Adipocyte (in vitro differentiated cells): ENCODE results near the gene C1QL2.

Experiments
- DNase-seq: peaks from one replicate; pipeline ENCODE4 v3.0.0-alpha.2; 2015; ENCODE audit warnings: low read depth
- H3K27me3 ChIP-seq: replicated peaks from 2 replicates; pipeline ENCODE4 v1.7.0; 2013; ENCODE audit warnings: mild to moderate bottlenecking, low read length, moderate library complexity; ENCODE audit not compliant: control insufficient read depth, insufficient read depth
- H3K36me3 ChIP-seq: 2 replicates; pipeline ENCODE4 v1.7.0; 2013; ENCODE audit warnings: low read length, mild to moderate bottlenecking, moderate library complexity; ENCODE audit not compliant: control insufficient read depth, insufficient read depth, severe bottlenecking
- H3K4me1 ChIP-seq: 2 replicates; pipeline ENCODE4 v1.7.0; 2013; ENCODE audit warnings: mild to moderate bottlenecking, low read length, moderate library complexity; ENCODE audit not compliant: control insufficient read depth, insufficient read depth
- H3K4me3 ChIP-seq: 2 replicates; pipeline ENCODE4 v1.7.0; 2013; ENCODE audit warnings: mild to moderate bottlenecking, low read length, moderate library complexity
- H3K9ac ChIP-seq: 2 replicates; pipeline ENCODE4 v1.7.0; 2013; ENCODE audit warnings: mild to moderate bottlenecking, low read length, moderate library complexity
- H3K9me3 ChIP-seq: 2 replicates; pipeline ENCODE4 v1.7.0; 2013; ENCODE audit warnings: mild to moderate bottlenecking, low read length, moderate library complexity; ENCODE audit not compliant: control insufficient read depth

C1QL2 gene

DNA sequence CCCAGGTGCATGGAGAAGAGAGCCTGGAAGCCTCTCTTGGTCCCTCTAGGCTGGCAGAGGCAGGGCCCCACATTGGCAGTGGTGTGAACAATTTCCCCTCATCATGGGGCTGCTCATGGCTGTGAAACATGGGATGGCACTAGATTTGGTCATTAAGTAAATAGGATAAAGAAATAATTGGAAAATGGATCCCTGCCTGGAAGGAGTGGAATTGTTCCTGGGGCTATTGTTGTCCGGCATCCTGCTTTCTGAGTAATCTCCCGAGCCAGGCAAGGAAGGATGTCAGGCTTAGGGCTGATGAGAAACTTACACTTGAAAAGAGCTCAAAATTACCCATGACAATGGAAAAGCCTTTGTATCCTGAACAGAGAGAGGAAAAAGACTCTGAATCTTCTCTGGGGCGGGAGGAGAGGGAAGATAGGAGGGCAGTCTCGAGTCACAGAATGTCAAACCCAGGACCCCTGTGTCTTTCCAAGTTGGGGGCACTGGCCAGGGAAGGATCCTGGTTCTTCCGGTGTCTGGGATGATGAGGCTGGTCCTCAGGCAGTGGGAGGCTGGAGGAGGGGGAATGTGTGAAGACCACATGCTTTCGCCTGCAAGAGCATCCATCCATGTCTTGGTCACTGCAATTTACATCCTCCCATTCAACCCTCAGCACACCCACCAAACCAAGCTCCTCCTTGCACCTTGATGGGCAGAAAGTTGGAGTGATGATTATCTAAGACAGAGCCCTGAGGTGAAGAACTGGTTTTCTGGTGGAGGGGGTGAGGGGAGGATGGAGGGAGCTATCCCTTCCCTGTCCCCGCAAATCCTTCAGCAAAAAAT lies 38.0 kb upstream of the C1QL2 start:
- Histone ChIP-seq H3K9ac (no peak overlapping the region), H3K4me3 (no peak overlapping the region), H3K9me3 (no peaks in the 10 kb centered on the region), H3K4me1 (peaks cover 5% of the 10 kb centered on the region), H3K36me3 (no peaks in the 10 kb centered on the region), H3K27me3 (peaks cover 15% of the 10 kb centered on the region)
- peak; percentile 13 for DNase-seq

DNA sequence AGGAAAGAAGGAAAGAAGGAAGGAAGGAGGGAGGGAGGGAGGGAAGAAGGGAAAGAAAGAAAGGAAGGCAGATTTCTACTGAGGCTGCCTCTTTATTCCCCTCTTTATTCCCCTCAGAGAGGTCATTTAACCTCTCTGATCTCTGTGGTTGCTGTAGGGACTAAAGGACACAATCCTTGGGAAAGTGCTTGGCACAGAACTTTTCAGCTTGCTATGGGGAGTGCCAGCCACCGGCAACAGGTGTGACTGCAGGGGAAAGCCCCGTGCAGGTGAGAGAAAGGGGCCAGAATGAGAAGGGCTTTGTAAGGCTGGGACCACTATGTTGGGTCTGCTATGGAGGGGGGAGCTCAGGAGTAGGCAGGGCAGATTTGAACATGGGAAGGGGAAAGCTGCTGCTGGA lies 37.3 kb upstream of the C1QL2 start:
- Histone ChIP-seq H3K9me3 (no peaks in the 10 kb centered on the region), H3K4me1 (peaks cover 5% of the 10 kb centered on the region), H3K27me3 (peaks cover 11% of the 10 kb centered on the region), H3K4me3 (no peak overlapping the region), H3K36me3 (no peaks in the 10 kb centered on the region), H3K9ac (no peak overlapping the region)
- DNase-seq, result no peak

DNA sequence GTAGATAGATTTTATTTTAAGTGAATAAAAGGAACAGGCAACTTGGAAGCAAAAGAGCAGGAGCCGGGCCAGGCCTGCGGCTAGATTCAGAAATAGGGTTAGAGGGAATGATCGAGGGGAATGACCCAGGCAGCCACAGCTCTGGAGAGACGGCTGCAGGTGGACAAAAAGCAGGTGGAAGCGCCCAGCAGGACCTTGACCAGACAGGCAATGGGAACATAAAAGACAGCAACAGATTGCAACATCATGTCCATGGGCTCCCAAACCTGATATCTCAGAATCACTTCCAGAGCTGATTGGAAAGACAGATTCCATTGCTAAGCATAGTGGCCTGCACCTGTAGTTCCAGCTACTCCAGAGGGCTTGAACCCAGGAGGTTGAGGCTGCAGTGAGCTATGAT lies 36.5 kb upstream of the C1QL2 start:
- Histone ChIP-seq H3K4me3 (no peak overlapping the region), H3K4me1 (peaks cover 5% of the 10 kb centered on the region), H3K9me3 (no peaks in the 10 kb centered on the region), H3K9ac (no peak overlapping the region), H3K27me3 (peaks cover 6% of the 10 kb centered on the region), H3K36me3 (no peaks in the 10 kb centered on the region)
- DNase-seq, result no peak

DNA sequence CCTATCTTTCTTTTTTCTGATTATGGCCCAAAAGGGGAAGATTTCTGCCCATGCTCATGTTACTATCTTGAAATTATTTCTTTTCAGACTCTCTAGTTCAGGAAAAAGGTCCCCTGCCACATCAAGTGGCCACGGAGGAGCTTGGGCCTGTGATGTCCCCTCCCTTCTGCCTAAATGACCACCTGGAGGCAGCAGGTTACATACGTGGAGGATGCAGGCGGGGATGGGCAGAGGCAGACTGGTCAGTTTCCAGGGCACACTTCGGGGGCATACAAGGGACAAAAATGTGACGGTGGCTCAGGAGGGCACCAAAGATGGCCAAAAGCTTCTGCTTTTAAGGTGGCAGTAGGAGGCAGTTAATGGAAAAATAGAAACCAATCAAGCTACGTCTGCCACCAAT lies 34.3 kb upstream of the C1QL2 start:
- H3K4me1 ChIP-seq, result peaks cover 2% of the 10 kb centered on the region
- no peaks in the 10 kb centered on the region for H3K36me3 ChIP-seq
- peaks cover 3% of the 10 kb centered on the region for H3K27me3 ChIP-seq
- no peak overlapping the region for H3K4me3 ChIP-seq
- DNase-seq, result no peak
- no peaks in the 10 kb centered on the region for H3K9me3 ChIP-seq
- no peak overlapping the region for H3K9ac ChIP-seq

DNA sequence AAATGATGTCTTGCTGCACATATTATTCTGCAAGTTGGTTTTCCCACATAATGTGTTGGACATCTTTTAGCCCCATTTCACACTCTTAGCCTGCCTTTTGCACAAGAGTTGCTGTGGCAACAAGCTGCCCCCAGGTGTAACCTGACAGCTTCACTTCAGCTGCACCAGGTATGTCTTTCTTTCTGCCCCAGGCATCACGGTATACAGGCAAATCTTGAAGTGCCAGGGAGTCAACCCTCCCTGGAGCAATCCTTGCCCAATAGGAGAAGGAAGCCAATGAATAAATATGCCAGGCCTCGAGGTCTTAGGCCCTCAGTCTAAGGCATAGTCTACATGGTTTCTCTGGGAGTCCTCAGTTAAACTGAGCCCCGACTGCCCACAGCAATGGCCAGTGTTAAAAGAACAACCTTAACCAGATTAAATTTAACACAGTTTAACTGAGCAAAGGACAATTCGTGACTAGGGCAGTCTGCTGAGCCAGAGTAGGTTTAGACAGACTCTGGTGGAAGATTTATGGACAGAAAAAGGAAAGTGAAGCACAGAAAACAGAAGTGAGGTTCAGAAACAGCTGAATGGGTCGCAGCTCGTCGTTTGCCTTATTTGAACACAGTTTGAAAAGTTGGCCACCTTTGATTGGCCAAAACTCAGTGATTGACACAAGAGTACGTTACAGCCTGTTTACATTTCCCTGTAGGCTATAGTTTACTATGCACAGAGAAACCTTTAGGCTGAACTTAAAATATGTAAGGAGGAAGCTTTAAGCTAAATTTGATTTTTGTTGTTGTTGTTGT lies 32.0 kb upstream of the C1QL2 start:
- Histone ChIP-seq H3K4me1 (no peaks in the 10 kb centered on the region), H3K4me3 (no peak overlapping the region), H3K36me3 (no peaks in the 10 kb centered on the region), H3K9ac (no peak overlapping the region), H3K9me3 (no peaks in the 10 kb centered on the region), H3K27me3 (peaks cover 18% of the 10 kb centered on the region)
- no peak for DNase-seq

DNA sequence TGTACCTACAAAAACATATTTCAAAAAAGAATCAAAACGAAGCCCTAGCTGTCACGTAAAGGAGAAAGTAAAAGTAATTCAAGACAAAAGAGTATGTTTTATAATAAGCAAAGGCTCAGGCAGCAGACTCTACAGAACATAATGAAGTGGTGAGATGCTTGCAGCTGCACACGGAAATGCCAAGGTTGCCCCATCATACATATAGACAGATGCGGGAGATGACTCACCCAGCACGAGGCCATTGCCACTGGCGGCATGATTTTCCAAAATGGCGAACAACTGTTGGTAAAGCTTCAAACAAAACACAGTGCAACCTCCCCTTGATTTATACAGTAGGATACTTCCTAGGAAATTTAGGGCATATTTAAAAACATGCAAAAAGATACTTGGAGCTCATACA lies 26.0 kb upstream of the C1QL2 start:
- DNase-seq, result no peak
- Histone ChIP-seq H3K4me1 (no peaks in the 10 kb centered on the region), H3K9ac (no peak overlapping the region), H3K9me3 (no peaks in the 10 kb centered on the region), H3K36me3 (no peaks in the 10 kb centered on the region), H3K27me3 (peaks cover 23% of the 10 kb centered on the region), H3K4me3 (no peak overlapping the region)

DNA sequence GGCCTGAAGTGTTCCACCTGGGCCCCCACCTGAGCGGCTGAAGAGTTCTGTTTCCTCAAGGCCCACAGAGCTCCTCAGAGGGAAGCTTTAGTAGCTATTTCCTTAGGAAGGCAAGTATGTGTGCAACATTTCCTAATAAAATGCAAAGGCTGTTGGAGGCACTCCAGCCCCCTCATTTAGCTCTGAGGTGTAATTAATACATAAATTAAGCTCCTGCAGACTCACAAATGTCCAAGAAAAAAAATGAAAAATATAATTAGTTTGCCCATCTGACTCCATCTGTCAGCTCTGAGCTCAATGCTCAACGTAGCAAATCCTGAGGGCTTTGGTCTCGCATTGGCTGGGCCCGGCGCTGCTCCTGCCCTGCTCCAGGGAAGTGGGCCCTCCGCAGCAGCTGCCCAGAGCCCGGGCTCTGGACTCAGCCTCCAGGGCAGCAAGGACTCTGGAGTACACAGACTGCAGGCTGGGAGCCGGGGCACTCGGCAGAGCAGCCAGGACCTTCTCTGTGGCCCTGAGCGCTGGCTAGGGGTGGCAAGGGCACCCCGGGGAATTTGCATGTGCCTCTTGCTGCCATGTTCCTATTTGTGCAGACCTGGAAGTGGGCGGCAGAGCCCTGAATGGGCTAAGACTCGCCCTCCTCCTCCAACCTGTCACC lies 23.4 kb upstream of the C1QL2 start:
- peaks cover 24% of the 10 kb centered on the region for H3K27me3 ChIP-seq
- no peaks in the 10 kb centered on the region for H3K36me3 ChIP-seq
- no peaks in the 10 kb centered on the region for H3K4me1 ChIP-seq
- DNase-seq, result no peak
- no peak overlapping the region for H3K4me3 ChIP-seq
- no peak overlapping the region for H3K9ac ChIP-seq
- no peaks in the 10 kb centered on the region for H3K9me3 ChIP-seq

DNA sequence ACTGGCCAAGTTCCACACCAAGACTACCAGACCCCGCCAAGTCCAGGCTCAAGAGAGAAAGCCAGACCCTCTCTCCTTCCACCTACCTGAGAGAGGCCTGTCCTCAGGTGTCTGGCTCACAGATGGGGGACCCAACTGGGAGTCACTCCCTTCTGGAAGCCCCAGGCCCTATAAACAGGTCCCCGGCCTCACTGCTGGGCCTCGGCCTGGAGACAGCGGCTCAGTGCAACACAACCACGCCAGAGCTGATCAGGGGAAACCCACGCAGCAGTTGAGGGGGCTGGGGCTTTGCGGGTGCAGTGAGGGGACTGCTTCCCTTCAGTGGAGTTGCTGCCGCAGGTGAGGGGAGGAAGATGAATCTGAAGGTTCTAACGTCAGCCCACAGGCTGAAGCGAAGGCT lies 22.8 kb upstream of the C1QL2 start:
- no peak for DNase-seq
- Histone ChIP-seq H3K4me1 (no peaks in the 10 kb centered on the region), H3K4me3 (no peak overlapping the region), H3K9me3 (no peaks in the 10 kb centered on the region), H3K27me3 (peaks cover 24% of the 10 kb centered on the region), H3K36me3 (no peaks in the 10 kb centered on the region), H3K9ac (no peak overlapping the region)

DNA sequence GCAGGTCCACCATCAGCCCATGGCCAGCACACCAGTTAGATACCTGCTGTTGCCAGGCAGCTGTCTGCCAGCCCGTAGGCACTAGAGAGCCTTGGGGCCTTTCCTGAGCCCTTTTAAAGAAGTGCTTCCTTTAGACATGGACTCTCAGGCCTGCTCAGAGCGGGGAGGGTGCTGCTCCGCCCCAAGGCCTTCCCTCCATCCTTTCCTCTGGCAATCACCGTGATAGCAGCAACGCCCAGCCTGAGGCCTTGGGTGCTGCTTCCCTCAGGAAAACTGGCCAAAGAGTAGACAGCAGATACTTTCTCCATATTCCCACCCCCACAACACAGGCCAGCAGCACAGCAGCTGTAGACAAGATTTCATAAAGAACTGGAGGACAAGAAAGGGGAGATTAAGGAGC lies 22.3 kb upstream of the C1QL2 start:
- Histone ChIP-seq H3K36me3 (no peaks in the 10 kb centered on the region), H3K9me3 (no peaks in the 10 kb centered on the region), H3K4me3 (no peak overlapping the region), H3K27me3 (peaks cover 20% of the 10 kb centered on the region), H3K4me1 (no peaks in the 10 kb centered on the region), H3K9ac (no peak overlapping the region)
- no peak for DNase-seq

DNA sequence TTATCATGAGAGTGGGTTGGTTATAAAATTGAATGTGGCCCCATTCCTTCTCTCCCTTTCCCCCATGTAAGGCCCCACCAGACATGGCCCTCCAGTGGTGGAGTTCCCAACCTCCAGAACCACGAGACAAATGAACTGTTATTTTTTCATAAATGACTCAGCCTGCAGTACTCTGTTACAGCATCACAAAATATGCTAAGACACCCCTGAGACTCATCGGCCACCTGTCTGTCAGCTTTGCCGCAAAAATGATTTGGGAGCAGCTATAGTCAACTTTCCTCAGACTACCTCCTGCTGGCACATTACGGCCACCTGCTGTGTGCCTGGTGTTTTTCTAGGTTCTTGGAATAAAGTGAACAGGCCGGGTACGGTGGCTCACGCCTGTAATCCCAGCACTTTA lies 21.4 kb upstream of the C1QL2 start:
- Histone ChIP-seq H3K36me3 (no peaks in the 10 kb centered on the region), H3K4me1 (no peaks in the 10 kb centered on the region), H3K4me3 (no peak overlapping the region), H3K9ac (no peak overlapping the region), H3K27me3 (peaks cover 18% of the 10 kb centered on the region), H3K9me3 (no peaks in the 10 kb centered on the region)
- DNase-seq, result no peak

DNA sequence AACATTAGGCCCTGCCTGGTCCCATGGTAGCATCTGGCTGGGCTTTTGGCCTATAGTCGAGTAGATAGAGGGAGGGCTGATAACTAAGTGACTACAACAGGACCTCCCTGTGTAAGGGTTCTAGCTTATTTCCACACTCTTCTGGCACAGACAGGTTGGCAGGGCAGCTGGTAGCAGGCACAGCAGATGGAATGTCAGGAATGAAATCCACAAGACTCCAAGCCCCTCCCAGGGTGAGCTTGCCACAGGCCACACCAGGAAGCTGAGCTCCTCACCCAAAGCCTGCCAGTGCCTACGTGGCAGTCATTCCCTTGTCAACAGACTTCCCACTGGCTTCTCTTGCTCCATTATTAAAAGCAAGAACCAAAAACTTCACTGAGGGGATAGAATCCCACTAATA lies 20.7 kb upstream of the C1QL2 start:
- Histone ChIP-seq H3K27me3 (peaks cover 16% of the 10 kb centered on the region), H3K9ac (no peak overlapping the region), H3K9me3 (no peaks in the 10 kb centered on the region), H3K4me3 (no peak overlapping the region), H3K4me1 (no peaks in the 10 kb centered on the region), H3K36me3 (no peaks in the 10 kb centered on the region)
- peak; percentile 23 for DNase-seq
